Osteoblast (primary cell): ENCODE measurements around the gene MT3. TPM values are rescaled to one million over a fixed set of nuclear protein-coding genes. Genes with fewer than 3 reads are reported as not detected.
A peak's percentile ranks its signal among the peaks of the same experiment; 100 is the strongest.

Experiments used
- DNase-seq: peaks from one replicate; pipeline ENCODE4 v3.0.0; 2011; ENCODE audit warnings: low spot score, mixed read lengths; ENCODE audit not compliant: insufficient read length; ENCODE audit errors: missing footprints
- H2AFZ ChIP-seq: 2 replicates; pipeline ENCODE4 v1.6.0; 2011; ENCODE audit warnings: mild to moderate bottlenecking, low read length
- H3K27ac ChIP-seq: 2 replicates; pipeline ENCODE4 v1.5.1; 2011; ENCODE audit warnings: mild to moderate bottlenecking, low read depth, low read length, moderate library complexity
- H3K27me3 ChIP-seq: 2 replicates; pipeline ENCODE4 v1.6.0; 2012; ENCODE audit warnings: mild to moderate bottlenecking, control low read depth, inconsistent platforms, low read length, moderate library complexity; ENCODE audit not compliant: insufficient read depth
- H3K36me3 ChIP-seq: 2 replicates; pipeline ENCODE4 v1.5.1; 2011; ENCODE audit warnings: mild to moderate bottlenecking, low read length, control low read depth, moderate library complexity; ENCODE audit not compliant: insufficient read depth
- H3K4me1 ChIP-seq: 2 replicates; pipeline ENCODE4 v1.5.1; 2011; ENCODE audit warnings: mild to moderate bottlenecking, low read length, control low read depth, moderate library complexity; ENCODE audit not compliant: insufficient read depth
- H3K4me2 ChIP-seq: 2 replicates; pipeline ENCODE4 v1.6.0; 2011; ENCODE audit warnings: mild to moderate bottlenecking, low read length; ENCODE audit not compliant: insufficient read depth
- H3K4me3 ChIP-seq: fragments of 200-600 bp; sonication (generic); 3 replicates; pipeline ENCODE4 v1.5.1; 2012; ENCODE audit warnings: mild to moderate bottlenecking, low read length, inconsistent platforms; ENCODE audit not compliant: insufficient read depth
- H3K79me2 ChIP-seq: 2 replicates; pipeline ENCODE4 v1.6.0; 2012; ENCODE audit warnings: mild to moderate bottlenecking, low read length, control low read depth, inconsistent platforms; ENCODE audit not compliant: insufficient read depth
- H3K9me3 ChIP-seq: 2 replicates; pipeline ENCODE4 v1.5.1; 2011; ENCODE audit warnings: low read depth, low read length, control low read depth
- H4K20me1 ChIP-seq: 2 replicates; pipeline ENCODE4 v1.6.0; 2012; ENCODE audit warnings: mild to moderate bottlenecking, low read length, control low read depth; ENCODE audit not compliant: insufficient read depth
- total RNA-seq: library from RNA; depleted of rRNA; stranded (reverse); fragments of >200 nt; gene quantifications from 2 replicates; pipeline ENCODE4 v1.2.3, GENCODE V29; 2012
- TF ChIP-seq, protein P1 (sequence below): IDR thresholded peaks from 2 replicates; pipeline ENCODE4 v1.5.1; 2011; ENCODE audit warnings: mild to moderate bottlenecking, low read depth, low read length, moderate library complexity; ENCODE audit errors: extremely low read depth

MT3 gene
- total RNA-seq, 1 donor = not detected

GRCh38 chr16:56610017-56610608 lies 20.8 kb downstream of the MT3 start:
- Histone ChIP-seq H3K4me1 (peaks cover 82% of the 10 kb centered on the region), H3K36me3 (no peaks in the 10 kb centered on the region), H2AFZ (peak overlapping the region; percentile 11), H3K27me3 (no peaks in the 10 kb centered on the region), H3K9me3 (no peaks in the 10 kb centered on the region), H3K27ac (peak overlapping the region; percentile 98), H3K4me3 (peak overlapping the region; percentile 79), H3K79me2 (no peaks in the 10 kb centered on the region), H3K4me2 (peak overlapping the region; percentile 83), H4K20me1 (no peaks in the 10 kb centered on the region)
- peak; percentile 86 for DNase-seq
- TF ChIP-seq, protein P1, sequence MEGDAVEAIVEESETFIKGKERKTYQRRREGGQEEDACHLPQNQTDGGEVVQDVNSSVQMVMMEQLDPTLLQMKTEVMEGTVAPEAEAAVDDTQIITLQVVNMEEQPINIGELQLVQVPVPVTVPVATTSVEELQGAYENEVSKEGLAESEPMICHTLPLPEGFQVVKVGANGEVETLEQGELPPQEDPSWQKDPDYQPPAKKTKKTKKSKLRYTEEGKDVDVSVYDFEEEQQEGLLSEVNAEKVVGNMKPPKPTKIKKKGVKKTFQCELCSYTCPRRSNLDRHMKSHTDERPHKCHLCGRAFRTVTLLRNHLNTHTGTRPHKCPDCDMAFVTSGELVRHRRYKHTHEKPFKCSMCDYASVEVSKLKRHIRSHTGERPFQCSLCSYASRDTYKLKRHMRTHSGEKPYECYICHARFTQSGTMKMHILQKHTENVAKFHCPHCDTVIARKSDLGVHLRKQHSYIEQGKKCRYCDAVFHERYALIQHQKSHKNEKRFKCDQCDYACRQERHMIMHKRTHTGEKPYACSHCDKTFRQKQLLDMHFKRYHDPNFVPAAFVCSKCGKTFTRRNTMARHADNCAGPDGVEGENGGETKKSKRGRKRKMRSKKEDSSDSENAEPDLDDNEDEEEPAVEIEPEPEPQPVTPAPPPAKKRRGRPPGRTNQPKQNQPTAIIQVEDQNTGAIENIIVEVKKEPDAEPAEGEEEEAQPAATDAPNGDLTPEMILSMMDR = no peak

DNA sequence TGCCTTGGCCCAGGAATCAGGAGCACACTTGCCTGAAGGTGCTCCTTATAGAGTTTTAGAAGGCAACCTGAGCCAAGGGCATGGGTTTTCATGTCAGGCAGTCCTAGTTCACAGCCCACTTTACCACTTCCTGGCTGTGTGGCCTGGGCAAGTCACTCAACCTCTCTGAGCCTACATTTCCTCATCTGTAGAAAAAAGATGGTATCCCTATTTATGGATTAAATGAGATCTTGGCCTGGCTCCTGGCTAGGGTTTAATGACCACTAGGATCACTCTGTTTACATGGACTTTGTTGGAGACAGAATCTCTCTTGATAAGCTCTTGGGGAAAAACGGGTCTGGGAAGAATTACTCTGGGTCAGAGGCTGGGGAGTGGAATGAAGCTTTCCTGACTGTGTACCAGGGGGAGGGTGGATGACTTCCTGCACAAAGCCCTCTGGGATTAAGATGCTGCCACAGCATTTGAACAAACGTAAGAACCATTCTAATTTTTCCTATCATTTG lies 21.3 kb downstream of the MT3 start:
- Histone ChIP-seq H3K27ac (peak overlapping the region; percentile 98), H3K4me1 (peaks cover 84% of the 10 kb centered on the region), H3K4me3 (peak overlapping the region; percentile 79), H2AFZ (peak overlapping the region; percentile 14), H3K4me2 (peak overlapping the region; percentile 83), H3K36me3 (no peaks in the 10 kb centered on the region), H4K20me1 (no peaks in the 10 kb centered on the region), H3K79me2 (no peaks in the 10 kb centered on the region), H3K9me3 (no peaks in the 10 kb centered on the region), H3K27me3 (no peaks in the 10 kb centered on the region)
- no peak for DNase-seq
- TF ChIP-seq, protein P1 = no peak

DNA sequence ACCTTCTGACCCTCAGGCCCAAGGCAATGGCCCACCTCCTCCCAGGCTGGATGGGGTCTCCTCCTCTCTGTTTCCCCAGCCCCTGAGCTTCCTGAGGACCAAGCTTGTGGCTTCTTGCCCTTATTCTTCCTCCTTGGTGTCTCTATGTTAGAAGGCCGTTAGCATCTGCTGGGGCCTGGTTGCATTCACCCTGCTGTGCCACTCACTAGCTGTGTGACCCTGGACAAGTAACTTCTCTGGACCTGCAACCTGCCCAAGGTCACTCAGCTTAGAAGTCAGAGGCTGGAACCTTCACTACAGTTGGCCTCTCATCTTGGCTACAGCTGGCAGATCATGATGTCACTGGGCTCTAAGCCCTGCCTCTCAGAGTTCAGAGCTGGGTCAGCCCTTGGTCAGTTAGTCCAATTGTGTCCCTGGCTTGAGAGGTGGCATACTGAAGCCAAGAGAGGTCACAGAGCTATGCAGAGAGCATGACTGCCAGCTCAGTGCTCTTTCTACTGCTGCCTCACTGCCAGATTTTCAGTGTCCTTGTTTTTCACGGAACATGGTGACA lies 22.0 kb downstream of the MT3 start:
- no peaks in the 10 kb centered on the region for H3K79me2 ChIP-seq
- TF ChIP-seq, protein P1 = no peak
- H3K27me3 ChIP-seq = no peaks in the 10 kb centered on the region
- no peaks in the 10 kb centered on the region for H4K20me1 ChIP-seq
- H2AFZ ChIP-seq = peak overlapping the region; percentile 14
- peak overlapping the region; percentile 98 for H3K27ac ChIP-seq
- H3K9me3 ChIP-seq = no peaks in the 10 kb centered on the region
- no peaks in the 10 kb centered on the region for H3K36me3 ChIP-seq
- H3K4me3 ChIP-seq = peak overlapping the region; percentile 3
- DNase-seq = no peak
- H3K4me1 ChIP-seq = peaks cover 77% of the 10 kb centered on the region
- peak overlapping the region; percentile 83 for H3K4me2 ChIP-seq

GRCh38 chr16:56613706-56614105 lies 24.4 kb downstream of the MT3 start:
- H2AFZ ChIP-seq = no peak overlapping the region
- no peaks in the 10 kb centered on the region for H3K79me2 ChIP-seq
- H3K4me1 ChIP-seq = peaks cover 65% of the 10 kb centered on the region
- DNase-seq = no peak
- no peak overlapping the region for H3K4me2 ChIP-seq
- no peaks in the 10 kb centered on the region for H3K36me3 ChIP-seq
- H3K4me3 ChIP-seq = no peak overlapping the region
- H3K9me3 ChIP-seq = no peaks in the 10 kb centered on the region
- TF ChIP-seq, protein P1 = no peak
- H3K27me3 ChIP-seq = no peaks in the 10 kb centered on the region
- H3K27ac ChIP-seq = peak overlapping the region; percentile 65
- H4K20me1 ChIP-seq = no peaks in the 10 kb centered on the region
